Gastroesophageal sphincter (tissue), 3 donors: ENCODE results near the gene RIPOR1.

ENCODE experiments used
- CTCF ChIP-seq, 4 experiments: fragments of 200-600 bp in 2 of 4; fragments of 450-650 bp in 2 of 4; sonication (generic) in 1 of 4; IDR thresholded peaks; one replicate each; pipeline ENCODE4 v1.5.1; 2017 to 2019; ENCODE audit warnings: antibody characterized with exemption in 4 of 4, mild to moderate bottlenecking in 2 of 4, moderate library complexity in 2 of 4
- POLR2A ChIP-seq, 2 donors: fragments of 450-650 bp; IDR thresholded peaks; one replicate each; pipeline ENCODE4 v1.6.1; 2017; ENCODE audit warnings: antibody characterized with exemption in 2 of 2, mild to moderate bottlenecking in 2 of 2, moderate library complexity in 1 of 2

- TF ChIP-seq CTCF (IDR thresholded peaks at IDR 0.05) (no peak), POLR2A (IDR thresholded peaks at IDR 0.05) (no peak)
Measured at GRCh38 chr16:67551091-67551490, 22.5 kb downstream of the RIPOR1 start.
